GM12878 (cell line): Measurements from ENCODE around the gene GNL3. TPM values are rescaled to one million over a fixed set of nuclear protein-coding genes. Genes with fewer than 3 reads are reported as not detected.

Source experiments
- BHLHE40 ChIP-seq, 2 experiments: fragments of 450-650 bp in 1 of 2; IDR thresholded peaks; 2 replicates each; pipeline ENCODE4 v1.6.1; 2011 to 2017; ENCODE audit warnings: low read depth in 2 of 2, borderline replicate concordance in 1 of 2, improper control_type of control experiment in 1 of 2, low read length in 1 of 2, mild to moderate bottlenecking in 1 of 2
- CBX5 ChIP-seq: sonication (generic); IDR thresholded peaks from 2 replicates; pipeline ENCODE4 v1.6.1; 2016; ENCODE audit warnings: low read depth, moderate library complexity, mild to moderate bottlenecking, inconsistent platforms
- CHD1 ChIP-seq: IDR thresholded peaks from 2 replicates; pipeline ENCODE4 v1.6.1; 2012; ENCODE audit warnings: low read depth, low read length, improper control_type of control experiment
- EP300 ChIP-seq, 2 experiments: fragments of 150-350 bp in 1 of 2; IDR thresholded peaks; 2 replicates each; pipeline ENCODE4 v1.6.1; 2011 to 2012; ENCODE audit warnings: low read depth in 2 of 2, low read length in 2 of 2, borderline replicate concordance in 1 of 2, improper control_type of control experiment in 1 of 2, inconsistent platforms in 1 of 2; ENCODE audit not compliant: control insufficient read depth in 1 of 2
- JUNB ChIP-seq: IDR thresholded peaks from 2 replicates; pipeline ENCODE4 v1.6.1; 2016; ENCODE audit warnings: antibody characterized with exemption, mild to moderate bottlenecking
- NFXL1 ChIP-seq: fragments of 450-650 bp; IDR thresholded peaks from 2 replicates; pipeline ENCODE4 v1.6.1; 2017; ENCODE audit warnings: antibody characterized with exemption, mild to moderate bottlenecking, borderline replicate concordance
- PKNOX1 ChIP-seq: fragments of 450-650 bp; IDR thresholded peaks from 2 replicates; pipeline ENCODE4 v1.6.1; 2016; ENCODE audit warnings: mild to moderate bottlenecking
- PML ChIP-seq: IDR thresholded peaks from 2 replicates; pipeline ENCODE4 v1.6.1; 2012; ENCODE audit warnings: low read length, inconsistent platforms
- POLR2AphosphoS2 ChIP-seq: IDR thresholded peaks from 2 replicates; pipeline ENCODE4 v1.6.1; 2011; ENCODE audit warnings: low read depth, mild to moderate bottlenecking, low read length, improper control_type of control experiment, moderate library complexity
- RELA ChIP-seq: fragments of 450-650 bp; IDR thresholded peaks from 2 replicates; pipeline ENCODE4 v1.8.0; 2014; ENCODE audit warnings: borderline replicate concordance; ENCODE audit not compliant: partially characterized antibody
- SP1 ChIP-seq: IDR thresholded peaks from one replicate; pipeline ENCODE4 v1.6.1; 2011; ENCODE audit warnings: low read depth, low read length
- polyA plus RNA-seq, 11 experiments: library from polyadenylated mRNA; depleted of rRNA in 4 of 11; unstranded in 6 of 11; stranded (reverse) in 5 of 11; fragments of >200 nt; fragmentation: Nextera tagmentation in 4 of 11; fragmentation: Illumina TruSeq in 1 of 11; extraction: Ambion mirVana in 4 of 11; extraction: Trizol in 1 of 11; gene quantifications; 1 replicate in 1 of 11; 2 replicates in 10 of 11; pipeline versions ENCODE4 v1.2.1 to v1.2.3, GENCODE V29; 2011 to 2016; ENCODE audit warnings: inconsistent platforms in 2 of 11, missing spikeins in 2 of 11, low read depth in 1 of 11
- total RNA-seq, 4 experiments: library from RNA; depleted of rRNA in 3 of 4; stranded (reverse); fragments of >200 nt in 3 of 4; fragmentation: Illumina TruSeq in 1 of 4; extraction: Trizol in 1 of 4; gene quantifications; 2 replicates each; pipeline versions ENCODE4 v1.2.1 to v1.2.3, GENCODE V29; 2013 to 2021
- TF ChIP-seq, protein P1 (sequence below): fragments of 150-350 bp; IDR thresholded peaks from 2 replicates; pipeline ENCODE4 v1.6.1; 2014; ENCODE audit warnings: mild to moderate bottlenecking, low read depth, low read length
- TF ChIP-seq, protein P2 (sequence below): fragments of 450-650 bp; IDR thresholded peaks from 2 replicates; pipeline ENCODE4 v1.6.1; 2017; ENCODE audit warnings: antibody characterized with exemption, mild to moderate bottlenecking, moderate library complexity
- TF ChIP-seq, protein P3 (sequence below): IDR thresholded peaks from 2 replicates; pipeline ENCODE4 v1.6.1; 2011; ENCODE audit warnings: low read depth, low read length, improper control_type of control experiment, borderline replicate concordance
- TF ChIP-seq, protein P4 (sequence below): fragments of 450-650 bp; IDR thresholded peaks from 2 replicates; pipeline ENCODE4 v1.6.1; 2017; ENCODE audit warnings: low read depth, mild to moderate bottlenecking, moderate library complexity
- TF ChIP-seq, protein P5 (sequence below): fragments of 450-650 bp; formaldehyde crosslinking; IDR thresholded peaks from 2 replicates; pipeline ENCODE4 v1.5.0; 2022; ENCODE audit warnings: mild to moderate bottlenecking, missing genetic modification characterization

GNL3 gene
- total and polyA plus RNA-seq, 10 of the 15 experiments (the other 5 are each of a cell fraction or from before 2014, with no cell fraction given) = 172 to 368 (median 257) TPM

GRCh38 chr3:52670621-52671521 lies 15.0 kb upstream of the GNL3 start (continued):
- TF ChIP-seq, protein P1, sequence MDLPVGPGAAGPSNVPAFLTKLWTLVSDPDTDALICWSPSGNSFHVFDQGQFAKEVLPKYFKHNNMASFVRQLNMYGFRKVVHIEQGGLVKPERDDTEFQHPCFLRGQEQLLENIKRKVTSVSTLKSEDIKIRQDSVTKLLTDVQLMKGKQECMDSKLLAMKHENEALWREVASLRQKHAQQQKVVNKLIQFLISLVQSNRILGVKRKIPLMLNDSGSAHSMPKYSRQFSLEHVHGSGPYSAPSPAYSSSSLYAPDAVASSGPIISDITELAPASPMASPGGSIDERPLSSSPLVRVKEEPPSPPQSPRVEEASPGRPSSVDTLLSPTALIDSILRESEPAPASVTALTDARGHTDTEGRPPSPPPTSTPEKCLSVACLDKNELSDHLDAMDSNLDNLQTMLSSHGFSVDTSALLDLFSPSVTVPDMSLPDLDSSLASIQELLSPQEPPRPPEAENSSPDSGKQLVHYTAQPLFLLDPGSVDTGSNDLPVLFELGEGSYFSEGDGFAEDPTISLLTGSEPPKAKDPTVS = no peak
- TF ChIP-seq BHLHE40 (IDR thresholded peaks at IDR 0.05; ENCODE audit: borderline replicate concordance in 1 of 2, low read depth in 2 of 2, low read length in 1 of 2) (peak; percentile 30 to 53; a peak in 2 of 4 replicates), EP300 (IDR thresholded peaks at IDR 0.05; ENCODE audit: borderline replicate concordance in 1 of 2, control insufficient read depth in 1 of 2, low read depth in 2 of 2, low read length in 2 of 2) (peak; percentile 80 to 86; a peak in 3 of 4 replicates), PML (no peak), NFXL1 (no peak), PKNOX1 (no peak), CHD1 (no peak), POLR2AphosphoS2 (no peak), SP1 (peak; percentile 7), CBX5 (no peak), RELA (no peak), JUNB (peak; percentile 85)
- TF ChIP-seq, protein P2, sequence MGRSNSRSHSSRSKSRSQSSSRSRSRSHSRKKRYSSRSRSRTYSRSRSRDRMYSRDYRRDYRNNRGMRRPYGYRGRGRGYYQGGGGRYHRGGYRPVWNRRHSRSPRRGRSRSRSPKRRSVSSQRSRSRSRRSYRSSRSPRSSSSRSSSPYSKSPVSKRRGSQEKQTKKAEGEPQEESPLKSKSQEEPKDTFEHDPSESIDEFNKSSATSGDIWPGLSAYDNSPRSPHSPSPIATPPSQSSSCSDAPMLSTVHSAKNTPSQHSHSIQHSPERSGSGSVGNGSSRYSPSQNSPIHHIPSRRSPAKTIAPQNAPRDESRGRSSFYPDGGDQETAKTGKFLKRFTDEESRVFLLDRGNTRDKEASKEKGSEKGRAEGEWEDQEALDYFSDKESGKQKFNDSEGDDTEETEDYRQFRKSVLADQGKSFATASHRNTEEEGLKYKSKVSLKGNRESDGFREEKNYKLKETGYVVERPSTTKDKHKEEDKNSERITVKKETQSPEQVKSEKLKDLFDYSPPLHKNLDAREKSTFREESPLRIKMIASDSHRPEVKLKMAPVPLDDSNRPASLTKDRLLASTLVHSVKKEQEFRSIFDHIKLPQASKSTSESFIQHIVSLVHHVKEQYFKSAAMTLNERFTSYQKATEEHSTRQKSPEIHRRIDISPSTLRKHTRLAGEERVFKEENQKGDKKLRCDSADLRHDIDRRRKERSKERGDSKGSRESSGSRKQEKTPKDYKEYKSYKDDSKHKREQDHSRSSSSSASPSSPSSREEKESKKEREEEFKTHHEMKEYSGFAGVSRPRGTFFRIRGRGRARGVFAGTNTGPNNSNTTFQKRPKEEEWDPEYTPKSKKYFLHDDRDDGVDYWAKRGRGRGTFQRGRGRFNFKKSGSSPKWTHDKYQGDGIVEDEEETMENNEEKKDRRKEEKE = no peak
- TF ChIP-seq, protein P3, sequence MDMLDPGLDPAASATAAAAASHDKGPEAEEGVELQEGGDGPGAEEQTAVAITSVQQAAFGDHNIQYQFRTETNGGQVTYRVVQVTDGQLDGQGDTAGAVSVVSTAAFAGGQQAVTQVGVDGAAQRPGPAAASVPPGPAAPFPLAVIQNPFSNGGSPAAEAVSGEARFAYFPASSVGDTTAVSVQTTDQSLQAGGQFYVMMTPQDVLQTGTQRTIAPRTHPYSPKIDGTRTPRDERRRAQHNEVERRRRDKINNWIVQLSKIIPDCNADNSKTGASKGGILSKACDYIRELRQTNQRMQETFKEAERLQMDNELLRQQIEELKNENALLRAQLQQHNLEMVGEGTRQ = no peak
- TF ChIP-seq, protein P4, sequence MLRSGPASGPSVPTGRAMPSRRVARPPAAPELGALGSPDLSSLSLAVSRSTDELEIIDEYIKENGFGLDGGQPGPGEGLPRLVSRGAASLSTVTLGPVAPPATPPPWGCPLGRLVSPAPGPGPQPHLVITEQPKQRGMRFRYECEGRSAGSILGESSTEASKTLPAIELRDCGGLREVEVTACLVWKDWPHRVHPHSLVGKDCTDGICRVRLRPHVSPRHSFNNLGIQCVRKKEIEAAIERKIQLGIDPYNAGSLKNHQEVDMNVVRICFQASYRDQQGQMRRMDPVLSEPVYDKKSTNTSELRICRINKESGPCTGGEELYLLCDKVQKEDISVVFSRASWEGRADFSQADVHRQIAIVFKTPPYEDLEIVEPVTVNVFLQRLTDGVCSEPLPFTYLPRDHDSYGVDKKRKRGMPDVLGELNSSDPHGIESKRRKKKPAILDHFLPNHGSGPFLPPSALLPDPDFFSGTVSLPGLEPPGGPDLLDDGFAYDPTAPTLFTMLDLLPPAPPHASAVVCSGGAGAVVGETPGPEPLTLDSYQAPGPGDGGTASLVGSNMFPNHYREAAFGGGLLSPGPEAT = peak; percentile 76
- TF ChIP-seq, protein P5, sequence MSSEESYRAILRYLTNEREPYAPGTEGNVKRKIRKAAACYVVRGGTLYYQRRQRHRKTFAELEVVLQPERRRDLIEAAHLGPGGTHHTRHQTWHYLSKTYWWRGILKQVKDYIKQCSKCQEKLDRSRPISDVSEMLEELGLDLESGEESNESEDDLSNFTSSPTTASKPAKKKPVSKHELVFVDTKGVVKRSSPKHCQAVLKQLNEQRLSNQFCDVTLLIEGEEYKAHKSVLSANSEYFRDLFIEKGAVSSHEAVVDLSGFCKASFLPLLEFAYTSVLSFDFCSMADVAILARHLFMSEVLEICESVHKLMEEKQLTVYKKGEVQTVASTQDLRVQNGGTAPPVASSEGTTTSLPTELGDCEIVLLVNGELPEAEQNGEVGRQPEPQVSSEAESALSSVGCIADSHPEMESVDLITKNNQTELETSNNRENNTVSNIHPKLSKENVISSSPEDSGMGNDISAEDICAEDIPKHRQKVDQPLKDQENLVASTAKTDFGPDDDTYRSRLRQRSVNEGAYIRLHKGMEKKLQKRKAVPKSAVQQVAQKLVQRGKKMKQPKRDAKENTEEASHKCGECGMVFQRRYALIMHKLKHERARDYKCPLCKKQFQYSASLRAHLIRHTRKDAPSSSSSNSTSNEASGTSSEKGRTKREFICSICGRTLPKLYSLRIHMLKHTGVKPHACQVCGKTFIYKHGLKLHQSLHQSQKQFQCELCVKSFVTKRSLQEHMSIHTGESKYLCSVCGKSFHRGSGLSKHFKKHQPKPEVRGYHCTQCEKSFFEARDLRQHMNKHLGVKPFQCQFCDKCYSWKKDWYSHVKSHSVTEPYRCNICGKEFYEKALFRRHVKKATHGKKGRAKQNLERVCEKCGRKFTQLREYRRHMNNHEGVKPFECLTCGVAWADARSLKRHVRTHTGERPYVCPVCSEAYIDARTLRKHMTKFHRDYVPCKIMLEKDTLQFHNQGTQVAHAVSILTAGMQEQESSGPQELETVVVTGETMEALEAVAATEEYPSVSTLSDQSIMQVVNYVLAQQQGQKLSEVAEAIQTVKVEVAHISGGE (CRISPR knock-in tag) = no peak
